GM21526 (cell line): ENCODE data around the gene CHST8.

ENCODE experiments used
- ATAC-seq: cut with Tn5 transposase; IDR thresholded peaks from one replicate; pipeline ENCODE4 v1.9.1; 2021; ENCODE audit warnings: moderate library complexity; ENCODE audit not compliant: unreplicated experiment, low FRiP score

Gene CHST8

DNA sequence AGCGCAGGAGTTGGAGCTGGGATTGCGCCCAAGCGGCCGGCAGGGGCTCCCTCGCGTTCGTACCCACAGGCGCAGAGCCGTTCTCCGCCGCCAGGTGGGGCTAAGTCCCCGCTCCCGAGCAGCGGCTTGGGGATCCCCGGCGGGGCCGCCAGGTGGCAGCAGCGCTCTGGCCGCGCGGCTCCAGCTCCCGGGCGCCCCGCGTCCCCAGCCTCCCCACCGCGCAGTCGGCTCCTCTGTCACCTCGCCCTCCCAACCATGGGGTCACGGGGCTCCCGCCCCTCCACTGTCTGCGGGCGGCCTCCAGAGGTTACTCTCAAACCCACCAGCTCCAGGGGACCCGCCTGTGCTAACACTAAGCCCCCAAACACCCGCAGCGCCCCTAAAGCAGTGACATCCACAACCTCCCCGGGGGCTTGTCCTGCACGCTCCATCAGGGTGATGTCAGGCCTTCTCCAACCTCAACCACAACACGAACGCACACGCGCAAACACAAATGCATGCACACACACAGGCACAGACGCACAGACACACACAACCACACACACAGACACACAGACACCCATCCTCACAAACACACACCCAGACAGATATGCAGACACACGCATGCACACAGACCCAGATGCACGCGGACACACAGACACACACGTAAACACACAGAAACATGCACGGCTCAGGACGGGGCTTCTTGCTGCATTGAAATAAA lies 156.5 kb downstream of the CHST8 start:
- peak; percentile 78 for ATAC-seq

DNA sequence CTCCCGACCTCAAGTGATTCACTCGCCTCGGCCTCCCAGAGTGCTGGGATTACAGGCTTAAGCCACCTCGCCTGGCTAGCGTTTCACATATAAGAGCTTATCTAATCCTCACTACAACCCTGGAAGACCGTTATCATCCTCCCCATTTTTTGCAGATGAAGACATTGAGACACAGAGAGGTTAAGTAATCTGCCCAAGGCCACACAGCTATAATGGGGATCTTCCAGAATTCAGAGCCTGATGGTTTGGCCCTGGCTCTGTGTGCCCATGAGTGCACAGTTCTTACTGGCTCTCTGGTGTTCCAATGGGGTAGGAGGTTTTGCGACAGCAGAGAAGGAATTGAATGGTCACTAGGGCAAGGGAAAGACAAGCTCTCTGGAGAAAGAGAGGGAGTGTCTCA lies 158.1 kb downstream of the CHST8 start:
- no peak for ATAC-seq

DNA sequence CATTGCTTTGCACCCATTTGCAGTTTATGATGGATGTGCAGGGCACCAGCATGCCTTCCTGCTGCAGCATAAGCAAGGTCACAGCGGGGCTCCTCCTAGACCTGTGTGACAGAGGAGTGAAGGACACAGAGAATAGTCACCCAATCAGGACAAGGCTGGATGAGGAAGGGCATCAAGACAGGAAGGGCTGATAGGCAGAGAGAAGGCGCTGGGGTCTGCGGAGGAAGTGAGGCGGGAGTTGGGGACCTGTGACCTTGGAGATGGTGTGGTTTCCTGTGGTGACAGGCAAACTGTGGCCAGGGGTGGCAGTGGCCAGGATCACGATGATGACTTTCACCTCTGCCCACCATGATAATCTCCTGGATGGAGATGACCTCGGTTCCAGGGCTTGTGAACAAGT lies 158.5 kb downstream of the CHST8 start:
- no peak for ATAC-seq

DNA sequence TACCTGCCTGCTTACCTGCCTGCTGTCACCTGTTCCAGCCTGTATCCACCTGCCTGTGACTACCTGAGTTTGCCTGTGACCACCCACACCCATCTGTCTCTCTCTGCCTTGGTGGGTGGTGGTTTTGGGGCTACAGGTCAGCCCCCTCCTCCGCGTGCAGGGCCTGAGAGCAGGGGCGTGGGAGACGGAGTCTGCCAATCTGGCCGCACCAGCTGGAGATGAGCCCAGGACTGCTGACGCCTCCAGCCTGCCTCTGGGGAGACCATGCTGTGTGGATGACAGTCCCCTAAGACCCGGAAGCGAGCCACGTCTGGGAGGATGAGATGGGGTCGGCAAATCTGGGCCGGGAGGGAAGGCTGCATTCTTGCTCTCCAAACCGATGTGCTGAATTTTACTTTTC lies 159.0 kb downstream of the CHST8 start:
- no peak for ATAC-seq

DNA sequence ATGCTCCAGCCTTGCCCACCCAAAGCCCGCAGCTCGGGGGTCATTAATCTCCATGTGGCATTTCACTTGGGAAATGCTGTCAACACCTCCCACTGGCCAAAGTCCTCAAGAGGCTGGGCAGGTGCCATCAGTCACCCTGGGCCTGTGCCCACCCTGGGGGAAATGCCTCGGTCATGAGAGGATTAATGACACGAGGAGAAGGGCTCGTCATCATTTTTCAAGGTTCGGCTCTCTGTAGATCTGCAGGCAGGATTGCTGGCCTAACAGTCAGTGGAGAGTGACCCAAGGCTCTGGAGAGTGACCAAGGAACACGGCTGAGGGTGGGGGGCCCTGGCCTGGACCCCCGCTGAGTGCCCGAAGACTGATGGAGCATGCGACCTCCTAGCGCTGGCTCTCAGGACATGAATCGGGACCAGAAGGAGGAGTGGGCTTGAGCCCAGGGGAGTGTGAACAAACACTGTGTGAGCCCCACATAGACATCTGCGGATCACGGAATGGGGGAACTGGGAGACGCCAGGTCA lies 159.7 kb downstream of the CHST8 start:
- ATAC-seq, result no peak

DNA sequence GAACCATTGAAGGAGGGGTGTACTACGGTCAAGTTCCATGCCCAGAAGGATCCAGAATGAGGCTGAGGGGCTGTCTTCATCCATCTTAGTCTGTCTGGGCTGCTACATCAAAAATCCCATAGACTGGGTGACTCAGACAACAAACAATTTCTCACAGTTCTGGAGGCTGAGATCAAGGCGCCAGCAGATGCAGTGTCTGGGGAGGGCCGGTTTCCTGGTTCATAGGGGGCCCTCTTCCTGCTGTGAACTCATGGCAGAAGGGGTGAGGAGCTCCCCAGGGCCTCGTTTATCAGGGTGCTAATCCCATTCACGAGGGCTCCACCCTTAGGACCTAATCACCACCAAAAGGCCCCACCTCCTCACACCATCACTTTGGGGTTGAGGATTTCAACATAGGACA lies 160.2 kb downstream of the CHST8 start:
- ATAC-seq, result no peak

DNA sequence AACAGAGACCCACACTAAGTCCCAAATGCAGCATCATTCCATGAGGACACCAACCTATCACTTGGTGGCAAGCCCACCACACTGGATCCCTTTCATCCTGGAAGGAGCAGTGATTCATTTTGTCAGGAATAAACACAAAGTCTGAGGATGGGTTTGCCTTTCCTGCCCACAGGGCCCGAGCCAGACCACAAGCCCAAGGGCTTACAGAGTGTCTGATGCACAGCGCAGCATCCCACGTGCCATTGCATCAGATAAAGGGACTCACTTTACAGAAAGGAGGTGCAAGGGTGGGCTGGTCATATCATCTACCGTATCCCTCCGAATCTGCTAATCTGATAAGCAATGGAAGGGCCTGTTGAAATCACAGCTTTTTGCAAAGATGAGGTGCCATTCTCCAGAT lies 162.7 kb downstream of the CHST8 start:
- no peak for ATAC-seq

DNA sequence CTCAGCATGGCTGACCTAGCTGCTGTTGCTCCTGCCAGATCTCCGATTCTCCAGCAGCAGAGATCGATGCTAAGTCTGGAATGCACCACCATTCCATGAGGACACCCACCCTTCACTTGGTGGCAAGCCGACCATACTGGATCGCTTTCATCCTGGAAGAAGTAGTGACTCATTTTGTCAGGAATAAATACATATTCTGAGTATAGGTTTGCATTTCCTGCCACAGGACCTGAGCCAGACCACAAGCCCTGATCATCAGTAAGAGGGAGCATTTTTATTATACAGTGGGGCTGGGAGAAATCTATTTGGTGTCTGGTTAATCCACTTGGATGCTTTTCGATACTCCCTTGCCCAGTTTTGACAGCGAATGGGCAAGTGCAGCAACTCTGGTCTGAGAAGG lies 164.0 kb downstream of the CHST8 start:
- no peak for ATAC-seq

DNA sequence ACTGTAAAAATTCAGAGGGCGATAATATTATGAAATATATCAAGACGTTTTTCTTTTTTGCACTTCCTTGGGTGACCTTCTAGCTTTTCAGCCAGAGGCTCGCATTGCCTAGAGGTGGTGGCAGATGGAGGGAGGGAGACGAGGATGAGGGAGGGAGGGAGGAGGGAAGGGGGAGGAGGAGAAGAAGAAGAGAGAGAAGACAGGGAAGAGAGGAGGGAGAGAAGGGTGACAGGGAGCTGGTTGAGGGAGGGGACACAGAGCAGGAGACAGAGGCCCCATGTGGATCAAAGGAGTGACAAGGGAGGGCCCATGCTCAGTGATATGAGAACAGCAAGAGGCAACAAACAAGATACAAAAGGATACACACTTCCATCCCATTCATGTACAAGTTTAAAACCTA lies 166.9 kb downstream of the CHST8 start:
- ATAC-seq, result no peak

DNA sequence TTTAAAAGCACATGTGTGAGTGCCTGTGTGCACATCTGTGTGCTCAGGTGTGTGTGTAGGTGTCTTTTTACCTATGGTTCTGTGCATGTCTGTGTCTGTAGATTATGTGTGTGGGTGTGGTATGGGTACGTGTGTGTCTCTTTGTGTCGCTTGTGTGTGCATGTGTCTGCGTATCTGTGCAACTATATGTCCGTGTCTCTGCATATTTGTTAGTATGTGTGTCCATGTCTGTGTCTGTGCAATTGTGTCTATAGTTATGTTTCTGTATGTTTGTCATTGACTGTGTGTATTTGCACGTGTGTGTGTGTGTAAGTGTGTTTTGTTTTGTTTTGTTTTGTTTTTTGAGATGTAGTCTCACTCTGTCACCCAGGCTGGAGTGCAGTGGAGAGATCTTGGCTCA lies 167.6 kb downstream of the CHST8 start:
- no peak for ATAC-seq

DNA sequence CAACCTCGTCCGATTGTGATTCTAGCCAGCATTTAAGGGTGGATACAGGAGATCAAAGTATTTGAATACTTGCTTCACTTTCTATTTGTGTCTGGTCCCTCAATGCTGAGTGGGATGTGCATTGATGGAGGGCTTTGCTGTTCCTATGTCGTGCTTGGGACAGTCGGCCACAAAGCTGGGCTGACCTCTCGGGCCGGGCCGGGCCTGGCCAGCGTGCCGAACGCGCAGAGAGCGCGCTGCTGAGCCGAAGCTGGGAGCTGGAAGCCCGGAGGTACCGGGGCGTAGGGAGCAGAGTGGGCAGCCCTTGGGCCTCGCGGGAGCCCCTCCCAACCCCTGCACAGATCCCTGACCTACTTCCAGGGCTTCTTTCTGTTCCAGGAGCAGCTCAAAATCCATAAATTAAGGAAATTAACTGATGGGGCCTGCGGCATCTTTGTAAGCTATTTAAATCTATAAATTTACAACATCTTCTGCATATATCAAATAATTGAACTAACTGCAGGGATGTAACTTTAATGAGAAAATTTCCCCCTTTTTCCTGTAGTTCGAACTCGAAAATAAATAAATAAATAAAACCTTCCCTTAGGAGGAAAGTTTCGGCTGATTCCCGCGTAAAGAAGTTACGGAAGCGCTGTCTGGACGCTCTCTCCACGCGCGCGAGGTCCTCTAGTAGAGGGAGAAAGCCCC lies 173.1 kb downstream of the CHST8 start:
- ATAC-seq, result no peak

DNA sequence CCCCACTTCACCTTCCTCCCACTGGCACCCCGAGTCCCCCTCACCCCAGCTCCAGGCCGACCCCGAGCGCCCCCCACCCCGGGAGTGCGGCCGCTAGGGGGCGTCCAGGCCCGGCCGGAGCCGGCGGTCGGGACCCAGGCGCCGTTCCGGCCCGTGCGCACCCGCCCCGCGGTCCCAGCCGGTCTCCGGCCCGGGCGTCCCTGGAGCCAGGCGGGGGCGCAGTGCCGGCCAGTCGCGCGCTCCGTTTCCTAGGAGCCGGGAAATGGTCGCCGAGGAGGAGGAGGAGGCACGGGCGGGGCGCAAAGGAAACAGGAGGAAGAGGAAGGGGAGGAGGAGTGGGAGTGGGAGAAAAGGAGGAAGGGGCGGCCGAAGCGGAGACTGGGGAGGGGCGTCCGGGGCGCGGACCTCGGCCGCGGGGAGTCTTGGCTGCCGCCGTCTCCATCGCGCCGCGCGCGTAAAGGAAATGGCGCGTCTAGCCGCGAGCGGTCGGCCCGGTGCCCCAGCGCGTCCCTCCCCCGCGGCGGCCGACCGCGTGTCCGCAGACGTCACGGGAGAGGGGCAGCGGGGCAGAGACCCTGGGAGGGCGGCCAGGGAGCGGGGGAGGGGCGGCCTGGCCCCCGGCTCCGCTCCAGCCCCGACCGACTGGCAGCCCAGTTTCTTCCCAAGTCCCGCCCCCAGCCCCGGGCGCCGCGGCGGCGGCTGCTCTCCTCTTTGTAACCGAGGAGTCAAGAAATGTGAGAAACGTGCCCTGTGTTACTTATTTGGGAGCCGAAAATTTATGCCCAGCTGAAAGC lies 173.8 kb downstream of the CHST8 start:
- ATAC-seq, result no peak

DNA sequence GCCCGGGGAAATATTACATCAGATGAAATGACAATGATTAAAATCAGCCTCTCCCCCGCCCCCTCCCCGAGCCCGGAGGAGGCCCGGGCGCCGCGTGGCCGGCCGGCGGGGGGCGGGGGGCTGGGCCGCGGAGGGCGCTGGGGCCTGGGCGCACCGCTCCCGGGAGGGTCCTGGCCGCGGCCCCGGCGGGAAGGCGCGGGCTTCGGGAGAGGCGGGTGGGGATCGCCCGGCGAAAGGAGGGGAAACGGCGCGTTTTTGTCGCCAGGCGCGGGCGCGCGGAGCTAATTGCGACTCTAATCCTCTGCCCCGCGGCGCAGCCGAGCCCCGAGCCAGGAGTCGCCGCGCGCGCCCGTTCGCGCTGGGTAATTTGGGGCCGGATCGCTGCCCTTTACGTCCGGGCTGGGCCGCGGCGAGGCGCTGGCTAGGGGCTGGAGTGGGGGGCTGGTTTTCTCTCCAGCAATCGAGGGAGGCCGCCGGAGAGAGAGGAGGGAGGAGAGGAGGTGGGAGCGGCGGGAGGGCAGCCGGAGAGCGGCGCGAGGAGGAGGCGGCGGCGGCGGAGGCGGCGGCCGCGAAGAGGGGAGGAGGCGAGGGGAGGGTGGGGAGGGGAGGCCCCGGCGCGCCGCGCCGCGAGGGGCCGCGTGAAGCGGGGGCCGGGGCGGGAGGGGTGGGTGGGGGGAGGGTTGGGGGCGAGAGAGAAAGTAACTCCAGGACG lies 174.6 kb downstream of the CHST8 start, which contains the start of gene KCTD15:
TSS of gene KCTD15 (plus strand) at position 707 of the 712 bp plus-strand sequence. CDS start 3,585 bp downstream, outside the sequence.
- ATAC-seq, result no peak

DNA sequence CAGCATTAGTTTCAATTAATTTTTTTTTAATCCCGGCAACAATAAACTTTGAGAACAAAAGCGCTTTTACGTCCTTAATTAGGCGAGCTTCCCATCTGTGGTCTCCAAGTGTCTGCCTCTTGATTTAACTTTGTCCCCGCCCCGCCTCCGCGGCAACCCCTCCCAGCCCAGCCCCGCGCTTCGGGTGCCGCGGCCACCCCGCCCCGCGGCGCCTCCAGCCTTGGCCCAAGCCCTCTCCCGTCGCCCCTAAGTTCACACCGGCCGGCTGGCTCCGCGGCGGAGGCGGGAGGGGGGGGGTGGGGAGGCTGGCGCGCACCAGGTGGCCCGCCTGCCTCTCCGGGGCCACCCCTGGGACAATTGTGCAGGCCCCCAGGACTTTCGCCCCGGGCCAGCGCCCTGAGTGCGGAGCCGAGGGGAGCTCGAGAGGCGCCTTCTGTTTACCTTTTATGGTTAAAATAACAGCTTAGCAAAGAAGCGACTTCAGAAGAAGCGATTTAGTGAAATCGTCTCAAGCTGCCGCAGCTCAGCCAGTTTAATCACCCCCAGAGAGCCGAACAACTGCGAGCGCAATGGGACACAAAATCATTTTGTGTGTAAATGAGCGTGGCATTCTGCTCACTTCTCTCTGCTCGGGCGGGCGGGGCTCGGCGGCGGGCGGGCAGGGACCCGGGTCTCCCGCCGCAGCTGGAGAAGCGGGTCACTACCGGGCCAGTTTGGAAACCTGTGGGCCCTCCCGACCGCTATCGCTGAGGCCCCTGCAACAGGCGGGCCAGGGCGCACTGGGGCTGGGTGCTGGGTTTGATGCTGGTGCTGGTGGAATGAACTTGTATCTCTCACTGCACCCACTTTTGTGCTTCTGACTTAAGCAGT lies 176.3 kb downstream of the CHST8 start:
- no peak for ATAC-seq

DNA sequence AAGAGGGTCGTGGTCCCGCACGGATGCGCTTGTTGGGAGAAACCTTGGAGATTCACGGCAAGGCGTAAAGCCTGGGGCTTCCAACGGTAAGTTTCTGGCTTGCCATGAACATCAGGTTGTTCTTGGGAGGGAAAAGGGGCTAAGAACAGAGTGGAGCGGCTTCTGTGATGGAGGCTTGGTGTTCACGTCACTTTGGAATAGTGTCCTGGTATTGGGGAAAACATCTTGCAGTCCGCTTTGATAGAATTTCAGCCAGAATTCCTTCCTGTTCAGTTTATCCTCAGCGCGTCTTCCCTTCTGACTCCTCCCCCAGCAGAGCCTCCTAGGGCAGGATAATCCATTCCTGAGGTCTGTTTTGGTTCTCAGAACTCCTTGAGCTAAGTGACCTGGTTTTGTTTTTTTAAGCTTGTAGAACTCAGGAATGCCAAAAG lies 176.9 kb downstream of the CHST8 start:
- no peak for ATAC-seq

DNA sequence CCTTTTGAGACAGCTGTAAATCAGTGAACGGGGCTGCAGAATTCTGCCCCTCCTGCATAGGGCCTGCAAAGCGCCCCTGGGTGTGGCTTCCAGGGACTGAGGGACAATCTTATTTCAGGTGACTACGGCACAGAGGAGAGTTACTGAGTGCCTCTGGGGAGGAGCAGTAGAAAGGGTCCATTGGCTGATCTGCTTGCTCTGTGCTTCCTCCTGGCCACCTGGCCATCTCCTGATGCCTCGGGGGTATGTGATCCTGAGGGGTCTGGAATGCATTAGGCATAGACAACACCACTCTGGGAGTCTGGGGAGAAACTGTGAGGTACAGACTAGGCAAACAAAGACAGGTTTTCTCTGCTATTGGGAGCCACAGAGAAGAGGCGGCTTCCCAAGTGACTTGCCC lies 177.7 kb downstream of the CHST8 start:
- ATAC-seq, result no peak

DNA sequence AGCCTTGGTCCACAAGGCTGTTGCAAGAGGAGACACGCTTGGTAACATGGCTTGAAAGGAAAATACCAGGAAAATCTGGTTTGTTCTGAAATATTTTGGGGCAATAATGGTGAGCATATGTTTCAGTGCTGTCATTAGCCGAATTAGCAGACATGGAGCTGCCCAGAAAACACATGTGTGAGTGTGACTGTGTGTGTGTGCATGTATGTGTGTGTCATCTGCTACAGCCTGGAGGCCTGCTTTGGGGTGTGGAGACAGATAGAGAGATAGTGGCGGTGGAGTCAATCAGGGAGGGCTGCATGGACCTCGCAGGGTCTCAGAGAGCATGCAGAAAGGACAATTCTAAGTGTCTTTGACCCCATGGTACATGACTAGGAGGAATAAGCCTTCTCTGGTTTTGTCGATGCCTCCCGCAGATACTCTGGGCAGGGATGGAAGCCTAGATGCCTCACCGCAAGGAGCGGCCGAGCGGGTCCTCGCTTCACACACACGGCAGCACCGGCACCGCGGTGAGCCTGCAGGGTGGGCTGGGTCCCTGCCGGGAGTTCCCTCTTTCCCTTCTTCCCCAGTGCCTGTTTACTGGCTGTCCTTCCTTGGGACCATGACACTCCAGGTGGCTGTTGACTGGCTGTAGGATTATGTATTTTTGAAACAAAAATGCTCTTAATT lies 178.4 kb downstream of the CHST8 start:
- no peak for ATAC-seq

DNA sequence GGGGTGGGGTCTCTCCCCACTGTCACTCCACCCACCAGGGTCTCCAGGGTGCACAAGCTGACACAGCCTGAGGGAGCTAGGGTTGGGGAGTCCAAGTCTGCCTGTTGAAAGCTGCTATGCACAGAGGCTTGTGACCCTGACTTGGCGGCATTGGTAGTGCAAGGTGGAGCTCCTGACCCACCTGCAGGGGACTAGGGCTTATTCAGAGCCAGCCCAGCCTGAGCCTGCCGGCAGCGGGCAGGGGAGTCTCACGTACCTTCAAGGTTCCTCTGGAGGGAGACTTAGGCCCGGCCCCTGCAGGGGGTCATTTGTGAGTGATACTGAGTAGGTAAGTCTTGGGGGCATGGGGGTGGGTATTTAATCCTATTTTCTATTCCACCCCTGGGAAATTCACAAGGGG lies 179.7 kb downstream of the CHST8 start:
- ATAC-seq, result no peak

DNA sequence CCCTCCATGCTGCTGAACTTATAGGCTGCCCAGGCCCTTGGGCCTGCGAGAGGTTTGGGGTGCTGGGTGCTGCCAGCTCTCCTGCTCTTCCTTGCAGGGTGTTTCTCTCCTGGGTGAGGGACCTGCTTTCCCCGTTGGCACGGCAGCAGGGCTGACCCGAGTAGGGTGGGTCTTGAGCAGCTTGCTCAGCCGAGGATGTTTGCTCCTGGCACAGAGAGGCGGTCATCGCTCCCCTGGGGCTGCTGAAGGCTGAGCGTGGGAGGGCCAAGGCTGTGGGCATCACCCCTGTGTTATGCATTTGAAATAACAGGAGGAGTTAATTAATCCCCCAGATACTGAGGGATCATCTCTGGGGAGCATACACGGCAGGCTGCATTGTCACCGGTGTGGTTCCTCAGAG lies 180.2 kb downstream of the CHST8 start:
- no peak for ATAC-seq
